GM20000 (cell line): ENCODE measurements around the gene POLG.
"Not testable (repeated sequence)": the region's sequence is repeated elsewhere in the genome, so short reads cannot be mapped to it uniquely, and the experiment has no call there.

Experiments used
- DNase-seq: peaks from one replicate; pipeline ENCODE4 v3.0.0; 2012; ENCODE audit warnings: low spot score
- TF ChIP-seq, protein P1 (sequence below): IDR thresholded peaks from 2 replicates; pipeline ENCODE4 v1.5.1; 2012; ENCODE audit warnings: mild to moderate bottlenecking, control low read depth; ENCODE audit errors: extremely low read depth, missing control alignments

The POLG gene

DNA sequence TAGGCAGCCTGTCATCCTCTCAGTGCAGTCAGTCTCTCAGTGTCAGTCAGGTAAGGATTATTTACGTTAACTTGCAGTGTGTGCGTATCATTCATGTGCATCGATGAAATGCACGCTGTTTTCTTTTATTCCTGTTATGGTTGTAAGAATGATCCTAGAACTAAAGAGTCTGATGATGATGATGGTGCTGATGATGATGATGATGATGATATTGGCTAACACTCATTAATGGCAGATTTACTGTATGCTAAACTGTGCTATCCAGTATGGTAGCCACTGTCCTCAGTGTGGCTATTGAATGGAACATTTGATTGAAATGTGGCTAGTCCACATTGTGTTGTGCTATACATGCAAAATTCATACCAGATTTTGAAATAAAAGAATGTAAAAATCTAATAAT lies 51.4 kb downstream of the POLG start:
- TF ChIP-seq, protein P1, sequence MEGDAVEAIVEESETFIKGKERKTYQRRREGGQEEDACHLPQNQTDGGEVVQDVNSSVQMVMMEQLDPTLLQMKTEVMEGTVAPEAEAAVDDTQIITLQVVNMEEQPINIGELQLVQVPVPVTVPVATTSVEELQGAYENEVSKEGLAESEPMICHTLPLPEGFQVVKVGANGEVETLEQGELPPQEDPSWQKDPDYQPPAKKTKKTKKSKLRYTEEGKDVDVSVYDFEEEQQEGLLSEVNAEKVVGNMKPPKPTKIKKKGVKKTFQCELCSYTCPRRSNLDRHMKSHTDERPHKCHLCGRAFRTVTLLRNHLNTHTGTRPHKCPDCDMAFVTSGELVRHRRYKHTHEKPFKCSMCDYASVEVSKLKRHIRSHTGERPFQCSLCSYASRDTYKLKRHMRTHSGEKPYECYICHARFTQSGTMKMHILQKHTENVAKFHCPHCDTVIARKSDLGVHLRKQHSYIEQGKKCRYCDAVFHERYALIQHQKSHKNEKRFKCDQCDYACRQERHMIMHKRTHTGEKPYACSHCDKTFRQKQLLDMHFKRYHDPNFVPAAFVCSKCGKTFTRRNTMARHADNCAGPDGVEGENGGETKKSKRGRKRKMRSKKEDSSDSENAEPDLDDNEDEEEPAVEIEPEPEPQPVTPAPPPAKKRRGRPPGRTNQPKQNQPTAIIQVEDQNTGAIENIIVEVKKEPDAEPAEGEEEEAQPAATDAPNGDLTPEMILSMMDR, result no peak
- no peak for DNase-seq

DNA sequence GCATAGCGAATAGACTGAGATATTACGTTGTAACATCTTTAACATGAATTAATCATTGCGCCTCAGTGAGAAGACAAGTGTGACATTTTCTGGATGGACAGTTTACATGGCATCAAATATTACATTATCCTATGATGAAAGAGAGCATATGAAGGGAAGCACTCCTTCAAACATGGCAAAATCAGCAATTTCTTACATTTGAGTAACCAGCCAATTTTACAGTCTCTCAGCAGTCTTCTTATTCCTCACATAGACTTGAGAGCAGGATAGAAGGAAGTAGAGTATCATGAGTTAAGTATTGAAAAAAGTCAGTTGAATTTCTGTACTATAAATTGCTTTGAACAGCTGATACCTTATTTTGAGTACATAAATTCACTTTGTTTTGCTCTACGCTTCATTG lies 52.0 kb downstream of the POLG start:
- no peak for DNase-seq
- TF ChIP-seq, protein P1, result no peak

DNA sequence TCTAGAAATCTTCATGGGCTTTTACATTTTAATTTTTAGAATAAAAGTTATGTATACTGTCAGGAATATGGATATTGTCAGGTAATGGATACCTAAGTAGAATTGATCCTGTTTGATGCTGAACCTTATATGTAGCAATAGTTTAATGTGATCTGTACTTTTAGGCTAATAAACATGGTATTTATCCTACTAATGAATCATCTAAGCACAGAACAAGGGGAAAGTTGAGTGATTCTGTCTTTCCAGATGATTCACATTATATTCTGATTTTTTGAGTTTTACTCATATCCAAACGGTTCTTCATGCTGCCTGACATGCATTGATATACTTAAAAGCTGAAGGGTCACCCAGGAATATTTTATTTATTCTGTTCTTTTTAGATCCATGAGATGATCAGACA lies 56.3 kb downstream of the POLG start:
- TF ChIP-seq, protein P1, result no peak
- DNase-seq, result no peak

DNA sequence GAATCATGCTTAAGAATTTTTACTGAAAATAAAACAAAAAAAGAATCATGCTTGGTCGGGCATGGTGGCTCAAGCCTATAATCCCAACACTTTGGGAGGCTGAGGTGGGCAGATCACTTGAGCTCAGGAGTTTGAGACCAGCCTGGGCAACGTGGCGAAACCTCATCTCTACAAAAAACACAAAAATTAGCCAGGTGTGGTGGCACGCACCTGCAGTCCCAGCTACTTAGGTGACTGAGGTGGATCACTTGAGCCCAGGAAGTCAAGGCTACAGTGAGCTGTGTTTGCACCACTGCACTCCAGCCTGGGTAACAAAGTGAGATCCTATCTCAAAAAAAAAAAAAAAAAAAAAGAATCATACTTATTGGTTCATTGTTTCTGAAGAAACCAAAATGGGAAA lies 57.3 kb downstream of the POLG start:
- not testable (repeated sequence) for DNase-seq
